GM06990 (cell line): ENCODE measurements around the gene LRMDA.

Experiments
- DNase-seq: peaks from one replicate; pipeline ENCODE4 v3.0.0-alpha.2; 2011; ENCODE audit not compliant: insufficient read length; ENCODE audit errors: extremely low read depth
- H3K27me3 ChIP-seq: replicated peaks from 2 replicates; pipeline ENCODE4 v1.6.0; 2011; ENCODE audit warnings: low read length; ENCODE audit not compliant: control insufficient read depth, insufficient read depth
- H3K36me3 ChIP-seq: 2 replicates; pipeline ENCODE4 v1.5.1; 2011; ENCODE audit warnings: low read length; ENCODE audit not compliant: control insufficient read depth, insufficient read depth
- H3K4me3 ChIP-seq: replicated peaks from 2 replicates; pipeline ENCODE4 v1.5.1; 2011; ENCODE audit warnings: low read depth, mild to moderate bottlenecking, control low read depth, low read length
- TF ChIP-seq, protein P1 (sequence below): IDR thresholded peaks from 2 replicates; pipeline ENCODE4 v1.5.1; 2011; ENCODE audit warnings: low read length, control low read depth, mild to moderate bottlenecking, inconsistent platforms; ENCODE audit not compliant: insufficient read depth, poor library complexity, severe bottlenecking

LRMDA gene

GRCh38 chr10:76251841-76252671, 820.6 kb downstream of the LRMDA start:
- Histone ChIP-seq H3K27me3 (no peaks in the 10 kb centered on the region), H3K36me3 (no peaks in the 10 kb centered on the region), H3K4me3 (no peak overlapping the region)
- DNase-seq = no peak
- TF ChIP-seq, protein P1, sequence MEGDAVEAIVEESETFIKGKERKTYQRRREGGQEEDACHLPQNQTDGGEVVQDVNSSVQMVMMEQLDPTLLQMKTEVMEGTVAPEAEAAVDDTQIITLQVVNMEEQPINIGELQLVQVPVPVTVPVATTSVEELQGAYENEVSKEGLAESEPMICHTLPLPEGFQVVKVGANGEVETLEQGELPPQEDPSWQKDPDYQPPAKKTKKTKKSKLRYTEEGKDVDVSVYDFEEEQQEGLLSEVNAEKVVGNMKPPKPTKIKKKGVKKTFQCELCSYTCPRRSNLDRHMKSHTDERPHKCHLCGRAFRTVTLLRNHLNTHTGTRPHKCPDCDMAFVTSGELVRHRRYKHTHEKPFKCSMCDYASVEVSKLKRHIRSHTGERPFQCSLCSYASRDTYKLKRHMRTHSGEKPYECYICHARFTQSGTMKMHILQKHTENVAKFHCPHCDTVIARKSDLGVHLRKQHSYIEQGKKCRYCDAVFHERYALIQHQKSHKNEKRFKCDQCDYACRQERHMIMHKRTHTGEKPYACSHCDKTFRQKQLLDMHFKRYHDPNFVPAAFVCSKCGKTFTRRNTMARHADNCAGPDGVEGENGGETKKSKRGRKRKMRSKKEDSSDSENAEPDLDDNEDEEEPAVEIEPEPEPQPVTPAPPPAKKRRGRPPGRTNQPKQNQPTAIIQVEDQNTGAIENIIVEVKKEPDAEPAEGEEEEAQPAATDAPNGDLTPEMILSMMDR = no peak

DNA sequence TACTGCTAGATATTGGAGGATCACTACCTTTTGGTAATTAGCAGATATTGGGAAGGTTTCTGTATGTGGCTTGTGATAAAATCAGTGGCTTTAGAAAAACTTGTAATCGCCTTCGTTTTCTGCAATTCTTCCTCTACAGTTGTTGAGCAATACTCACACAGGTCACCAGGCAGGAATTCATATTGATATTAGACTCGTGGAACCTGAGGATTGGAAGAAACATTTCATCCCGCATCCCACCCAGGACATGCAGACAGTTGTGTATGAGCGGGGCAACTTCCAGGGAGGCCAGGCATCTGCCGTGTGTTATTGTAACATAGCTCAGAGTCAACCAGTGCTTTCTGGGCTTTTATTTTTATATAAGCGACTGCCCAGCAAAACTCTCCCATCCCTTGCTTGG, 821.3 kb downstream of the LRMDA start:
- Histone ChIP-seq H3K27me3 (no peaks in the 10 kb centered on the region), H3K36me3 (no peaks in the 10 kb centered on the region), H3K4me3 (no peak overlapping the region)
- no peak for DNase-seq
- TF ChIP-seq, protein P1 = no peak

DNA sequence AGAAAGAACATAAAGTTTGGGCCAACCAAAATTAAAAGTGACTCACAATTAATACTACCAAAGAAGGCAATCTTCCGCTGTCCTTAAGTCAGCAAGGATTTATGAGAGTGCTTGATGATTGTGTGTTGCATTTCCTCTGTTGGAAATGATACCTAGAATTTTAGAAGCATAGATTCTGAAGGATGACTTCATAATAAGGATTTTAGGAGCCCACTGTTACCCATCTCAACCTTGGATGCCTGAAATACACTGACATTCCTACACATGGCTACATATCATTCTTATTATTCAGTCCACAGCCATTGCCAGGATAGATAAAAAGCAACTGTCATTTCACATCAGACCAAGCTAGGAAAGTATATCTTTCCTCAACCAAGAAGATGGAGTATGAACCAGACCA, 823.8 kb downstream of the LRMDA start:
- TF ChIP-seq, protein P1 = no peak
- DNase-seq = no peak
- Histone ChIP-seq H3K4me3 (no peak overlapping the region), H3K36me3 (no peaks in the 10 kb centered on the region), H3K27me3 (no peaks in the 10 kb centered on the region)

DNA sequence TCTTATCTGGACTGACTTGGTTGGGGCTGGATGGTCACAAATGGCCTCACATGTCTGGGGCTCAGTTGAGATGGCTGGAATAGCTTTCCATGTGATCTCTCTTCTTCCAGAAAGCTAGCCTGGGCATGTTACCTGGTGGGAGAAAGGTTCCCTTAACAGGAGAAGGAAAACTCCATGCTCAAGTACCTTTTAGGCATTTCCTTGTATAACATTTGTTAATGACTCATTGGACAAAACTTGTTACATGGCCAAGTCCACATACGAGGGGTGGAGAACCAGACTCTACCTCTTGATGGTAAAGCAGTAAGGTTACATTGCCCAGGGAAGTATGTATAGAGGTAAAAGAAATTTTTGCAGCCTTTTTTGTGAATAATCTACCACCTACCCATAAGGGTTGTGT, 826.4 kb downstream of the LRMDA start:
- TF ChIP-seq, protein P1 = no peak
- Histone ChIP-seq H3K27me3 (no peaks in the 10 kb centered on the region), H3K36me3 (no peaks in the 10 kb centered on the region), H3K4me3 (no peak overlapping the region)
- DNase-seq = no peak

DNA sequence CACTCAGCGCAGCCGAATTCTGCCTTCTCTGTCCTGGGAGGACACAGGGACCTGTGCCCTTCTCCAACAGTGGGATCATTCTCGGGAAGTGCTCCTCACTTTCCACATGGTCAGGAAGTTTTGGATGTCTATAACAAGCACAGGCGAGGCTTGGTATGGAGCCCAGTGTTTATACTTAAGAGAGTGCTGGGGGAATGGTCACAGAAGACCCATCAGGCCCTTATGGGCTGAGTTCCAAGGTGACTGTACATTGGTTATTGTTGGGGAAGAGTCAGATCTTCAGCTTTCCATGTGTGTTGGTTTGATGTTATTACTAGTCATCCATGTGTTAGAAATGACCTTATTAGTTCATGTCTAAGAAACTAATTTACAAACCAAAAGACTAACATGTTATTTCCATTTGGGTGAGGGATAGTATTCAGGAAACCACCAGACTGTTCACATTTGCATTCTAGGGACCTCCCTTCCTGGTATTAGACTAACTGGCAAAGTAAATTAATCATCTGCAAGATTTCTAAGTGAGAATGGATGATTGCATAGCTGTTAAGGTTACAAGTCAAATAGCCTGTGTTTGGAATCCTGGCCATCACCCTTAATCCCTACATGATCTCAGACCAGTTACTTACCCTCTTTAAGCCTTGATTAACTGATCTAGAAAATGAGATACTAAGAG, 834.2 kb downstream of the LRMDA start:
- Histone ChIP-seq H3K27me3 (no peaks in the 10 kb centered on the region), H3K36me3 (no peaks in the 10 kb centered on the region), H3K4me3 (no peak overlapping the region)
- DNase-seq = no peak
- TF ChIP-seq, protein P1 = no peak
